Pancreas (tissue), 10 donors: ENCODE results near the gene HTR2C. TPM values are rescaled to one million over a fixed set of nuclear protein-coding genes. Genes with fewer than 3 reads are reported as not detected.

ENCODE experiments used
- ATAC-seq, 4 donors: fragments of 200-7000 bp; cut with Tn5 transposase; one replicate each; pipeline versions ENCODE4 v1.8.0 to v1.9.1; 2020; ENCODE audit warnings: mild to moderate bottlenecking in 4 of 4, moderate library complexity in 4 of 4
- DNase-seq, 6 donors: peaks; one replicate each; pipeline ENCODE4 v3.0.0-alpha.2; 2020
- FAIRE-seq: peaks from 2 replicates; lab custom pipeline; 2012; peaks lifted over from hg19 to GRCh38; lab: Jason Lieb, UNC
- H3K27ac ChIP-seq, 4 donors: fragments of 200-600 bp; sonication (generic); 1 replicate in 3 of 4; 2 replicates in 1 of 4; pipeline versions ENCODE4 v1.5.0 to v1.8.0; 2020
- H3K27me3 ChIP-seq, 4 donors: fragments of 200-600 bp; one replicate each; pipeline ENCODE4 v1.8.0; 2021
- H3K36me3 ChIP-seq, 3 donors: fragments of 200-600 bp; sonication (generic) in 1 of 3; one replicate each; pipeline versions ENCODE4 v1.5.0 to v1.8.0; 2020 to 2021
- H3K4me1 ChIP-seq, 3 donors: fragments of 200-600 bp; one replicate each; pipeline ENCODE4 v1.8.0; 2021
- H3K4me3 ChIP-seq, 4 donors: fragments of 200-600 bp; sonication (generic) in 2 of 4; one replicate each; pipeline versions ENCODE4 v1.5.0 to v1.8.0; 2020 to 2021
- H3K9me3 ChIP-seq, 4 donors: fragments of 200-600 bp; one replicate each; pipeline ENCODE4 v1.8.0; 2021
- CTCF ChIP-seq, 4 donors: fragments of 200-600 bp; sonication (generic) in 3 of 4; IDR thresholded peaks; one replicate each; pipeline versions ENCODE4 v1.5.0 to v1.8.0; 2021; ENCODE audit warnings: antibody characterized with exemption in 4 of 4
- WGBS, 2 donors: extraction: QIAGEN DNeasy Blood & Tissue Kit; methylation state at CpG; one replicate each; pipeline ENCODE4 v1.1.7; 2013; 5-methylcytosine and 5-hydroxymethylcytosine counted together
- intact Hi-C, 3 donors: fragments of 100-400 bp; cut with DNase I; formaldehyde crosslinking; loops; one replicate each; pipeline versions ENCODE4 v1.11.1 to v1.14.2; 2022
- polyA plus RNA-seq, 2 donors: library from polyadenylated mRNA; stranded (reverse); fragments of 200-250 nt; gene quantifications; one replicate each; pipeline ENCODE4 v1.2.3, GENCODE V29; 2013
- total RNA-seq, 6 donors: library from RNA; stranded (reverse); fragmentation: NEBNext Ultra II Directional in 4 of 6; extraction: Animal tissue kit (Norgen Biotek cat#: 25700) in 4 of 6; gene quantifications; one replicate each; pipeline versions ENCODE4 v1.2.1 to v1.2.4, GENCODE V29; 2021 to 2023
- donor health status: healthy with polysubstance abuse.
- donor health status: DM: no; HTN: no; CAD: no; lungs with moderate emphysema.
- donor health status: DM: no; HTN: no; CAD: no.
- donor health status: control.
- donor health status: control.
- donor health status: Bipolar disorder and iron deficiency.
- donor health status: DM: yes; HTN: yes; CAD: no.
- donor health status: DM: no; HTN: no; CAD: no.
- donor health status: DM: no; HTN: no; CAD: no.
- donor health status: DM: yes; HTN: yes; CAD: no.

Gene HTR2C
- total and polyA plus RNA-seq, 8 donors: not detected

GRCh38 chrX:114798907-114799306 is 215.0 kb downstream of the HTR2C start:
- intact Hi-C loops: no loop called here
- H3K27ac ChIP-seq: no peak overlapping the region
- no peak overlapping the region for H3K4me3 ChIP-seq
- ATAC-seq: no peak
- no peak for TF ChIP-seq CTCF (IDR thresholded peaks at IDR 0.05)
- no peaks in the 10 kb centered on the region for H3K36me3 ChIP-seq
- no peak for DNase-seq
- H3K4me1 ChIP-seq: no peaks in the 10 kb centered on the region
- FAIRE-seq: no peak
- 51 to 57% methylated on average over 2 of the region's 2 CpGs for WGBS, 2 donors
- H3K9me3 ChIP-seq: no peaks in the 10 kb centered on the region
- H3K27me3 ChIP-seq: peaks cover 0 to 5% (median 0%) of the 10 kb centered on the region in 4 donors

- Histone ChIP-seq H3K9me3 (no peaks in the 10 kb centered on the region), H3K4me1 (no peaks in the 10 kb centered on the region), H3K27ac (no peak overlapping the region), H3K4me3 (no peak overlapping the region), H3K27me3 (peaks cover 0 to 5% (median 0%) of the 10 kb centered on the region in 4 donors), H3K36me3 (no peaks in the 10 kb centered on the region)
- WGBS, 2 donors: 64 to 74% methylated on average over 4 of the region's 4 CpGs
- intact Hi-C loops: no loop called here
- DNase-seq (no peak), ATAC-seq (no peak), FAIRE-seq (no peak)
- TF ChIP-seq CTCF (IDR thresholded peaks at IDR 0.05): no peak
Observed at GRCh38 chrX:114800719-114801118, 216.8 kb downstream of the HTR2C start.

- no peak for TF ChIP-seq CTCF (IDR thresholded peaks at IDR 0.05)
- no peaks in the 10 kb centered on the region for H3K9me3 ChIP-seq
- no peaks in the 10 kb centered on the region for H3K27me3 ChIP-seq
- no peaks in the 10 kb centered on the region for H3K4me1 ChIP-seq
- H3K36me3 ChIP-seq: no peaks in the 10 kb centered on the region
- no peak for ATAC-seq
- FAIRE-seq: no peak
- no peak overlapping the region for H3K27ac ChIP-seq
- 32 to 39% methylated on average over 2 of the region's 2 CpGs for WGBS, 2 donors
- no peak overlapping the region for H3K4me3 ChIP-seq
- no peak for DNase-seq
- intact Hi-C loops: no loop called here
Observed at GRCh38 chrX:114819509-114819908, 235.6 kb downstream of the HTR2C start.

- FAIRE-seq (no peak), ATAC-seq (no peak), DNase-seq (no peak)
- H3K4me1 ChIP-seq: no peaks in the 10 kb centered on the region
- TF ChIP-seq CTCF (IDR thresholded peaks at IDR 0.05): no peak
- intact Hi-C loops: no loop called here
- H3K36me3 ChIP-seq: no peaks in the 10 kb centered on the region
- no peak overlapping the region for H3K27ac ChIP-seq
- WGBS, 2 donors: 56 to 81% methylated on average over 1 of the region's 1 CpG
- no peak overlapping the region for H3K4me3 ChIP-seq
- no peaks in the 10 kb centered on the region for H3K9me3 ChIP-seq
- H3K27me3 ChIP-seq: peaks cover 0 to 18% (median 0%) of the 10 kb centered on the region in 4 donors
Observed at GRCh38 chrX:114841051-114841450, 257.2 kb downstream of the HTR2C start.

GRCh38 chrX:114842181-114842580 is 258.3 kb downstream of the HTR2C start:
- Histone ChIP-seq H3K36me3 (no peaks in the 10 kb centered on the region), H3K4me3 (no peak overlapping the region), H3K27ac (no peak overlapping the region), H3K4me1 (no peaks in the 10 kb centered on the region), H3K9me3 (no peaks in the 10 kb centered on the region), H3K27me3 (peaks cover 0 to 18% (median 0%) of the 10 kb centered on the region in 4 donors)
- TF ChIP-seq CTCF (IDR thresholded peaks at IDR 0.05): no peak
- WGBS, 2 donors: 3 to 11% methylated on average over 1 of the region's 1 CpG
- DNase-seq (no peak), FAIRE-seq (no peak), ATAC-seq (no peak)
- intact Hi-C loops: no loop called here
